GM21390 (cell line): ENCODE data around the gene NKAPL.
A peak's percentile ranks its signal among the peaks of the same experiment; 100 is the strongest.

ENCODE experiments used
- ATAC-seq: cut with Tn5 transposase; IDR thresholded peaks from one replicate; pipeline ENCODE4 v1.9.1; 2021; ENCODE audit not compliant: unreplicated experiment

Gene NKAPL

GRCh38 chr6:28258877-28259777 lies at the start of gene NKAPL:
Gene NKAPL (plus strand): TSS chr6:28259297. CDS start chr6:28259372, 75 bp downstream.
- ATAC-seq: no peak

- no peak for ATAC-seq
These were observed 49.2 kb upstream of the NKAPL start for GRCh38 chr6:28209753-28210535.

- no peak for ATAC-seq
These were observed 47.1 kb upstream of the NKAPL start for GRCh38 chr6:28211840-28212509.

- peak; percentile 68 for ATAC-seq
These were observed 46.4 kb upstream of the NKAPL start for GRCh38 chr6:28212510-28213212.

- ATAC-seq: no peak
These were observed 45.9 kb upstream of the NKAPL start for GRCh38 chr6:28213213-28213523.

- ATAC-seq: no peak
These were observed 43.7 kb upstream of the NKAPL start for GRCh38 chr6:28215425-28215824.

- ATAC-seq: no peak
These were observed 41.2 kb upstream of the NKAPL start for GRCh38 chr6:28217890-28218289.

- peak; percentile 71 for ATAC-seq
These were observed 40.5 kb upstream of the NKAPL start for GRCh38 chr6:28218312-28219248.

- ATAC-seq: no peak
These were observed 38.6 kb upstream of the NKAPL start for GRCh38 chr6:28220257-28221133.

- no peak for ATAC-seq
These were observed 34.7 kb upstream of the NKAPL start for GRCh38 chr6:28224131-28225055.

- ATAC-seq: peak; percentile 85
These were observed 33.9 kb upstream of the NKAPL start, which contains the start of gene ZSCAN9 for GRCh38 chr6:28225056-28225834. Gene ZSCAN9 (plus strand): TSS chr6:28225275. CDS start chr6:28227085, 1,810 bp downstream.

GRCh38 chr6:28226460-28226859 lies 32.6 kb upstream of the NKAPL start:
- no peak for ATAC-seq

GRCh38 chr6:28232785-28233184 lies 26.3 kb upstream of the NKAPL start:
- no peak for ATAC-seq

- ATAC-seq: no peak
These were observed 23.1 kb upstream of the NKAPL start for GRCh38 chr6:28235912-28236452.

- ATAC-seq: no peak
These were observed 19.5 kb upstream of the NKAPL start for GRCh38 chr6:28239636-28240035.

GRCh38 chr6:28240471-28240870 lies 18.6 kb upstream of the NKAPL start:
- no peak for ATAC-seq

GRCh38 chr6:28243946-28244345 lies 15.2 kb upstream of the NKAPL start:
- ATAC-seq: no peak
